Prostate gland (tissue), 2 donors: ENCODE results near the gene LSM3.

Experiments
- POLR2A ChIP-seq: fragments of 450-650 bp; IDR thresholded peaks from one replicate; pipeline ENCODE4 v1.6.1; 2016; ENCODE audit warnings: antibody characterized with exemption, mild to moderate bottlenecking
- TF ChIP-seq, protein P1 (sequence below), 4 experiments: fragments of 200-600 bp in 2 of 4; fragments of 450-650 bp in 2 of 4; sonication (generic) in 2 of 4; IDR thresholded peaks; 1 replicate in 3 of 4; 2 replicates in 1 of 4; pipeline ENCODE4 v1.5.1; 2016 to 2019; ENCODE audit warnings: antibody characterized with exemption in 4 of 4, mild to moderate bottlenecking in 2 of 4, moderate library complexity in 2 of 4

DNA sequence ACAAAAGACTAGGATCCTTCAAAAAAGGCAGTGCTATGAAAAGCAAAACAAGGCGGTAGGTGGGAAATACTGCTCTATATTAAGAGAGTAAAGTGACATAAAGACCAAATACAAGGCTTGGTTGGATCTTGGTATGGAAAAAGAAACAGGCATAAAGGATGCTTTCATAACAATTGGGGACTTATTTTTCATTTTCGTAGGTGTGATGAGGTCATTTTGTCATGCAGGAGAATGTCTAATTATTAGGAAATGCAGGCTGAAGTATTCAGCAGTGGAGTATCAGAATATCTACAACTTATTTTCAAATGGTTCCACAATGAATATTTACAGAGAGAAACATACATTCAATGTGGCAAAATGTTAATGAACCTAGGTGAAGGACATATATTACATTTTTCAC is 9.2 kb upstream of the LSM3 start:
- TF ChIP-seq, protein P1, sequence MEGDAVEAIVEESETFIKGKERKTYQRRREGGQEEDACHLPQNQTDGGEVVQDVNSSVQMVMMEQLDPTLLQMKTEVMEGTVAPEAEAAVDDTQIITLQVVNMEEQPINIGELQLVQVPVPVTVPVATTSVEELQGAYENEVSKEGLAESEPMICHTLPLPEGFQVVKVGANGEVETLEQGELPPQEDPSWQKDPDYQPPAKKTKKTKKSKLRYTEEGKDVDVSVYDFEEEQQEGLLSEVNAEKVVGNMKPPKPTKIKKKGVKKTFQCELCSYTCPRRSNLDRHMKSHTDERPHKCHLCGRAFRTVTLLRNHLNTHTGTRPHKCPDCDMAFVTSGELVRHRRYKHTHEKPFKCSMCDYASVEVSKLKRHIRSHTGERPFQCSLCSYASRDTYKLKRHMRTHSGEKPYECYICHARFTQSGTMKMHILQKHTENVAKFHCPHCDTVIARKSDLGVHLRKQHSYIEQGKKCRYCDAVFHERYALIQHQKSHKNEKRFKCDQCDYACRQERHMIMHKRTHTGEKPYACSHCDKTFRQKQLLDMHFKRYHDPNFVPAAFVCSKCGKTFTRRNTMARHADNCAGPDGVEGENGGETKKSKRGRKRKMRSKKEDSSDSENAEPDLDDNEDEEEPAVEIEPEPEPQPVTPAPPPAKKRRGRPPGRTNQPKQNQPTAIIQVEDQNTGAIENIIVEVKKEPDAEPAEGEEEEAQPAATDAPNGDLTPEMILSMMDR (IDR thresholded peaks at IDR 0.05): no peak
- TF ChIP-seq POLR2A: no peak
